SJCRH30 (cell line): ENCODE measurements around the gene GPR176. TPM values are rescaled to one million over a fixed set of nuclear protein-coding genes. Genes with fewer than 3 reads are reported as not detected.

Source experiments
- DNase-seq, 2 experiments: peaks; one replicate each; pipeline ENCODE4 v3.0.0-alpha.2; 2015 to 2020
- H3K27ac ChIP-seq: fragments of 250-450 bp; sonication (Bioruptor Pico); 2 replicates; pipeline ENCODE4 v1.5.1; 2020; ENCODE audit warnings: mild to moderate bottlenecking, moderate library complexity
- H3K27me3 ChIP-seq: fragments of 250-450 bp; sonication (Bioruptor Pico); 2 replicates; pipeline ENCODE4 v1.5.1; 2020; ENCODE audit warnings: mild to moderate bottlenecking, moderate library complexity
- H3K36me3 ChIP-seq: fragments of 250-450 bp; sonication (Bioruptor Pico); 2 replicates; pipeline ENCODE4 v1.5.1; 2020; ENCODE audit warnings: mild to moderate bottlenecking, moderate library complexity
- H3K4me1 ChIP-seq: fragments of 250-450 bp; sonication (Bioruptor Pico); 2 replicates; pipeline ENCODE4 v1.5.1; 2020; ENCODE audit warnings: mild to moderate bottlenecking, moderate library complexity
- H3K4me3 ChIP-seq: fragments of 250-450 bp; sonication (Bioruptor Pico); 2 replicates; pipeline ENCODE4 v1.5.1; 2020; ENCODE audit warnings: mild to moderate bottlenecking, moderate library complexity
- H3K9me3 ChIP-seq: fragments of 250-450 bp; sonication (Bioruptor Pico); replicated peaks from 2 replicates; pipeline ENCODE4 v1.5.1; 2020; ENCODE audit warnings: mild to moderate bottlenecking, moderate library complexity
- total RNA-seq: library from RNA; depleted of rRNA; stranded (reverse); fragments of >200 nt; shearing (Covaris generic); gene quantifications from 2 replicates; pipeline ENCODE4 v1.2.3, GENCODE V29; 2014; rRNA removed

GPR176 gene, protein sequence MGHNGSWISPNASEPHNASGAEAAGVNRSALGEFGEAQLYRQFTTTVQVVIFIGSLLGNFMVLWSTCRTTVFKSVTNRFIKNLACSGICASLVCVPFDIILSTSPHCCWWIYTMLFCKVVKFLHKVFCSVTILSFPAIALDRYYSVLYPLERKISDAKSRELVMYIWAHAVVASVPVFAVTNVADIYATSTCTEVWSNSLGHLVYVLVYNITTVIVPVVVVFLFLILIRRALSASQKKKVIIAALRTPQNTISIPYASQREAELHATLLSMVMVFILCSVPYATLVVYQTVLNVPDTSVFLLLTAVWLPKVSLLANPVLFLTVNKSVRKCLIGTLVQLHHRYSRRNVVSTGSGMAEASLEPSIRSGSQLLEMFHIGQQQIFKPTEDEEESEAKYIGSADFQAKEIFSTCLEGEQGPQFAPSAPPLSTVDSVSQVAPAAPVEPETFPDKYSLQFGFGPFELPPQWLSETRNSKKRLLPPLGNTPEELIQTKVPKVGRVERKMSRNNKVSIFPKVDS
- total RNA-seq: 14.8 and 16.1 TPM in 2 replicates

DNA sequence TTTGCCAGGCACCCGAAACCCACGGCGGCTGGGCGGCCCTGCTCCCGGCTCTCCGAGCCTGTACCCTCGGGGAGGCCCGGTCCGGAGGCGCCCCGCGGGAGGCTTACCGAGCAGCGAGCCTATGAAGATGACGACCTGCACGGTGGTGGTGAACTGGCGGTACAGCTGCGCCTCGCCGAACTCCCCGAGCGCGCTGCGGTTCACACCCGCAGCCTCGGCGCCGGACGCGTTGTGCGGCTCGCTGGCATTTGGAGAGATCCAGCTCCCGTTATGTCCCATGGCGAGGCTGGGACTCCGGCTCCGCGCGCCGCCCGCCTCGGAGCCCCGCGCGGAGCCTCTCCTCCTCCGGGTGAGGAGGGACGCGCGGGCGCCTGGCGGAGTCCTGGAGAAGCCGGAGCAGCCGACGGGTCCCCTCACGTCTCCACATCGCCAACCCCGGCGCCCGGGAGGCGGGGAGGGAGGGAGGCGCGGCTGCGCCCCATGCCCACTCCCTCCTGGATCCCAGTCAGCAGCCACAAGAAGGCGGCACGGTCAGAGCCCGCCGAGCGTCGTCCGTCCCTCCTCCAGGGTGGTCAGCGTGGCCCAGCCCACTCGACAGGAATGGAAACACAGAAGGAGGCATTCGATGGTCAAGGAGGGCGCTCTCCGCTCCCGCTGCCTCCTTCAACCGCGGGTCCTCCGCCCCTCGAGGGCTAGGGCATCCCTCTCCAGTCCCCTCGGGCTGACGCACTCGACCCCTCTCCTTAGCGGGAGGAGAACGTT, at the start of gene GPR176:
Gene GPR176 (minus strand): TSS at position 519 of the 762 bp plus-strand sequence. CDS start 240 bp downstream, at position 279.
- Histone ChIP-seq H3K27ac (peak within 1 kb of the TSS; percentile 85), H3K27me3 (no peaks in the 10 kb centered on the region), H3K9me3 (no peaks in the 10 kb centered on the region), H3K4me3 (peak within 1 kb of the TSS; percentile 63), H3K36me3 (no peaks in the 10 kb centered on the region), H3K4me1 (peaks cover 7% of the 10 kb centered on the region; the same call in 1 of the 2 replicates)
- DNase-seq: peak; percentile 62 to 70

DNA sequence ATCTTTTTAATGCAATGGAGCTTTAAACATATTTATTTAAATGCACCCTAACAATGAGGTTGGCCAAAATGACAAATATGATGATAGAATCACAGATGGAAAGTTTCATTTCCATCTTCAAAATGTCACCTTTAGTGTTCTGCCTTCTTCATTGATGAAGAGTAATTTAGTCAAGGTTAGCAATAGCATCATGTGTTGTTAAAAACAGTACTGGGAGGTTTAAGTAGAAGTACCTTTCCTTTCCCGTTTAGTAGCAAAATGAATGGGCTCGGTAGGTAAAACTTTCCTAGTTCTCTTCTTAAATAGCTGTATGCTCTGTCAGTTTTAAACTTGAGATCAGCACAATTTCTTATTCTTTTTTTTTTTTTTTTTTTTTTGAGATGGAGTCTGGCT, 48.9 kb upstream of the GPR176 start:
- Histone ChIP-seq H3K4me3 (no peak overlapping the region), H3K27me3 (no peaks in the 10 kb centered on the region), H3K36me3 (peaks cover 40% of the 10 kb centered on the region), H3K27ac (no peak overlapping the region), H3K9me3 (no peaks in the 10 kb centered on the region), H3K4me1 (no peaks in the 10 kb centered on the region)
- no peak for DNase-seq

DNA sequence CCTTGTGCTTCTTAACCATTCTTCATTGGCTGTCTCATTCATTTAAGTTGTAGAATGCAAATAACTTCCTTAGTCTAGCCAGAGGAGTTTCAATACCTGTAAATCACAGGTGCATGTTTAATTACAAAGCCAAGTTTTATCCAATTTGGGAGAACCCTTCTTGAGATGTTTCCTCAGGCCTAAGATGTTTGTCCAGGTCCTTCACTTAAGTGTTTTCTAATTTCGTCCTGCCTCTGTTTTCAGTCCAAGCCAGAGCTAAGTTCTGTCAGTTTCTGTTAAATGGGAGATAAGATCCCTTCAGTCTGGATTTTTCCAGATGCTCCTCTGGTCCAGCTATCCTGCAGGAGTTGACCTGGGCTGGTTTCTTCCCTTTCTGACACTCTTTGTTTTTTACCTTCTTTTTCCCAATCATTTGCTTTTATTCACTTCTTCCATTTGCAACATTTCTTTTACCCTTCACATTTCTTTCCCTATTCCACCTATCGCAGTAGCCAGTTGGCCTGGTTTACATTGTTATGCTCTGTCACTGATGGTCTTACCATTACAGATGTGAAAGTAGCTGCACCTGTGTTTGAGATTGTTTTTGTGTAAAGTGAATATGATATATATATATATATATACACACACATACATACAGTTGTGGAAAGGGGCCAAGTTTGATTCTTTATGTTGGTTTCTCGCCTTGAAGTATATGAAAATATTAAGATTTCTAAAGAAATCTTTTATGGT, 48.4 kb upstream of the GPR176 start:
- DNase-seq: no peak
- Histone ChIP-seq H3K9me3 (no peaks in the 10 kb centered on the region), H3K27me3 (no peaks in the 10 kb centered on the region), H3K36me3 (peaks cover 41% of the 10 kb centered on the region), H3K27ac (no peak overlapping the region), H3K4me3 (no peak overlapping the region), H3K4me1 (no peaks in the 10 kb centered on the region)

DNA sequence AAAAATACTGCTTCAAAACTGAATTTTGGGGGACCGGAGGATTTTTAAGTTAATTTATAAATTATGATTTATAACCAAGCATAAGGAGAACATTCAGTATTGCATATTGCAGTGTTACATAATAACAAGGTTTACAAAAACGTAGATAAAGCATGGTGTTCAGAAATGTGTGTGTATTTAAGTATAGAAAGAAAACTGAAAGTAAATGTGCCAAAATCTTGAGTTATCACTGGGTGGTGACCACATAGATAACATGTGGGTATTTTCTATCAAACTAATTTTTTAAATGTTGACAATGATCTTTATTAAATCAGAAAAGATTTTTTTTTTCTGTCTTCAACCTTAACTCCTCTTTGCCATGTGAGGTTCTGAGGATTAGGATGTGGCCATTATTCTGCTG, 46.5 kb upstream of the GPR176 start:
- H3K27ac ChIP-seq: no peak overlapping the region
- H3K36me3 ChIP-seq: peaks cover 42% of the 10 kb centered on the region
- no peaks in the 10 kb centered on the region for H3K27me3 ChIP-seq
- no peak for DNase-seq
- no peaks in the 10 kb centered on the region for H3K9me3 ChIP-seq
- no peak overlapping the region for H3K4me3 ChIP-seq
- no peaks in the 10 kb centered on the region for H3K4me1 ChIP-seq

DNA sequence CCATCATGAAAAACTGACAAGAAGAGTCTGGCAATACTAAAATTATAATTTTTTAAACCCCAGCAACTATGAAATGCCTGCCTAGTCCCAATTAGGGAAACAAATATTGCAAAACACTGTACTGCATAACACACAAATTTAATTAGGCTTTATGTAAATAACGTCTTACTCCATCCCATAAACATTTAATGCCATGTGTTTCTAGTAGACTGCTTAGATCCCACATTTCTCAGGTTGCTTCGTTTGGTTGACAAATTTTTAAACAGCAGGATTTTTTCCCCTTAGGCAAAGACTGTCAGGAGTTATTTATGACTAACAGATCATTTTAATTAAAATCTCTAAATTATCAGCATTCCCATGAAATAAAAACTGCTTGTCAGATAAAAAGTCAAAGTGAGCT, 43.7 kb upstream of the GPR176 start:
- DNase-seq: no peak
- Histone ChIP-seq H3K36me3 (peaks cover 43% of the 10 kb centered on the region), H3K27ac (no peak overlapping the region), H3K4me1 (no peaks in the 10 kb centered on the region), H3K27me3 (no peaks in the 10 kb centered on the region), H3K9me3 (no peaks in the 10 kb centered on the region), H3K4me3 (no peak overlapping the region)

DNA sequence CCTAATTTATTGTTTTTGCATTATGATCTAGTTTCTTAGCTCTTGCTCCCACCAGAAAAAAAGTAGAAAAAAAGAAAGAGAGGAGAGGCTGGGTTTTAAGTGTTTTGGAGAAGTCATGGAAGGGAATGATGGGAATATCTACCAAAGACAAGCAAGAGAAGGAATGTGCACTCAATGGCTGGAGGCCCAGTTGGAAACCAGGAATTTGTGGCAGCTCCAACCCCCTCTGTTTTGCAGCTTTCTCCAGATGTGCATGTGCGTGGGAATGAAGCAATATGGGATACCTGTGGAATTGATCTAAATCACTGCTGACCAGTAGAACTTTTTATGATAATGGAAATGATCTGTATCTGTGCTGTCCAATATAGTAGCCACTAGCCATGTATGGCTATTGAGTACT, 41.0 kb upstream of the GPR176 start:
- Histone ChIP-seq H3K36me3 (peaks cover 31% of the 10 kb centered on the region), H3K4me3 (no peak overlapping the region), H3K27ac (no peak overlapping the region), H3K27me3 (no peaks in the 10 kb centered on the region), H3K4me1 (no peaks in the 10 kb centered on the region), H3K9me3 (no peaks in the 10 kb centered on the region)
- DNase-seq: no peak

DNA sequence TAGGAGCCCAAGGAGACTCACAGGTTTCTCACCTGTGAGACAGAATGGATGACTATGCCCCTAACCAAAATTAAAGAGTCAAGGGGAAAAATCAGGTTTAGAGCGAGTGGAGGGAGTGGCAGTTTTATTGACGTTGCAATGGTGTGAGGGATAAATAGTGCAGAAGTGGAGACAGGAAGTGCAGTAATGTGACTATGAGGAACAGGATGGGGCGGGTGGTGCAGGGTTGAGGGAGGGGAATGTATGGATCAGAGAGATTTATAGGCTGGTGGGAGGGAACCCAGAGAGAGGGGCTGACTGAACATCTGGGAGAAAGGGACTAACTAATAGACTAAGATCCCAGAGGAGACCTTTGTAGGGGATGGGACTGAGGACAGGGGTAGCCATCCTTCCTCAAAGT, 40.3 kb upstream of the GPR176 start:
- Histone ChIP-seq H3K27me3 (no peaks in the 10 kb centered on the region), H3K4me3 (no peak overlapping the region), H3K9me3 (no peaks in the 10 kb centered on the region), H3K4me1 (no peaks in the 10 kb centered on the region), H3K36me3 (peaks cover 29% of the 10 kb centered on the region), H3K27ac (no peak overlapping the region)
- DNase-seq: no peak

DNA sequence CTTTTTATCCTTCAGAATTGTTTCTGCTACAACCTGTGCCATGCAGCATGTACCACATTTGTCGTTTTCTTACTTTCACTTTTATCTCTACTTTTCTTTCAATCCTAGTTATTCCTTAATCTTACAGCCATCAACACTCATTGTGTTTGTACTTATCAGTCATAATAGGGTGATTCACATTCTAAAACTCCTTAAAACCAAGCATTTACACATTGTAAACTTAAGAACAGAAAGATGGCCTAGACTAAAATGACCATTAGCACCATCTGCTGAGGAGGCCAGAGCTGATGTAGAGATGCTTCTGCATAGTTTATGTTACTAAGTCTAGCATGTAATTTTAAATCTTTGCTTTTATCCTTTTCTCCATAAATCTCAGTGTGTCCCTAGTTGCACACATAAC, 39.3 kb upstream of the GPR176 start:
- H3K4me3 ChIP-seq: no peak overlapping the region
- H3K27me3 ChIP-seq: no peaks in the 10 kb centered on the region
- H3K9me3 ChIP-seq: no peaks in the 10 kb centered on the region
- no peaks in the 10 kb centered on the region for H3K4me1 ChIP-seq
- no peak for DNase-seq
- no peak overlapping the region for H3K27ac ChIP-seq
- H3K36me3 ChIP-seq: peaks cover 32% of the 10 kb centered on the region

DNA sequence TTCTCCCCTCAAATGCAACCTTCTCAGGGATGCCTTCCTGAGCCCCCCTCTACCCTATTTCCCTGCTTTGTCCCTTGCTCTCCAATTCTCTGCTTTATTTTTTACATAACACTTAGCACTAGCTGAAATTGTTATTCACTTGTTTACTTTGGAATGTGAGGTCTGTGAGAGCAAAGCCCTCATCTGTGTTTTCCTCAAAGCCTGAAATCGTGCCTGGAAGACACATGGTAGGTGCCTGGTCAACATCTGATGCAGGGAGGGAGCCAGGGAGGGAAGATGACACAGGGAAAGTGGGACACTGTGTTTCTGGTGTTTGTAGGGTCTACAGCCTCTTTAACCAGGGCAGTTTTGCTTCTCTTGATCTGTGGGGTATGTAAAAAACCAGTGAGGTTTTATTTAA, 37.4 kb upstream of the GPR176 start:
- H3K4me3 ChIP-seq: no peak overlapping the region
- no peaks in the 10 kb centered on the region for H3K27me3 ChIP-seq
- H3K4me1 ChIP-seq: no peaks in the 10 kb centered on the region
- no peaks in the 10 kb centered on the region for H3K9me3 ChIP-seq
- DNase-seq: no peak
- no peak overlapping the region for H3K27ac ChIP-seq
- peaks cover 30% of the 10 kb centered on the region for H3K36me3 ChIP-seq

DNA sequence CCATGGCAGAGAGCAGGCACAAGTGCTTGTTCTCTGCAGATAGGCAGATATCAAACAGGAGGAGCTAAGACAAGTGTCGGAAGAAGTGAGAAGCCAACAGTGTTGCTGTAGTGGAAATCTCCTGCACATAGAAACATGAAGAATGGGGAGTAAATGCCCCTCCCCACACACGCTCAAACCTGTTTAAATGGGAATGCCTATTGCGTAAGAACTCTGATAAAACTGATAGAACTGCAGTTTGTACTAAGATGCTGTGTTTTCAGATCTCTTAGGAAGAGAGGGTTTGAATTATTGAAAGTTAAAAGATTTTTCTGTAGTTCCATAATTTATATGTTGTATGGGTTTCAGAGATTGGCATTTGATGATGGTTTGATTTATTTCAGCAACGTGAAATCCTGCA, 33.5 kb upstream of the GPR176 start:
- H3K27me3 ChIP-seq: no peaks in the 10 kb centered on the region
- no peak overlapping the region for H3K4me3 ChIP-seq
- H3K9me3 ChIP-seq: no peaks in the 10 kb centered on the region
- H3K4me1 ChIP-seq: no peaks in the 10 kb centered on the region
- no peak overlapping the region for H3K27ac ChIP-seq
- peaks cover 22% of the 10 kb centered on the region for H3K36me3 ChIP-seq
- DNase-seq: no peak

DNA sequence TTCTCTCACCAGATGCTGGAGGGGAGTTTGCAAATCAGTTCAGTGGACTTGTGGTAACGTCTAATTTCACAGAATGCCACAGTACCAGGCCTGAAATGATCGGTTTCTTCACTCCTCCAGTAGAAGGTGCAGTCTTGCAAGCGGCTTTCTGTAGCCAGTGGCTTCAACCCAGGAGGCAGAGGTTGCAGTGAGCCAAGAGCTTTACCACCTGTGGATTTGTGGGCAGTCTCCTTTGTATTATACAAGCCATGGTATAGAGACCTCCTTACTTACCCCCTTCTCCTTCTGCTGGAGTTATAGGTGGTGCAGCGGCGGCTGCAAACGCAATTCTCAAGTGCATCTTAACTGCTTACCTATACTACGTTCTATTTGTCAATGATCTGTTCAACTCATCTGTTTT, 31.5 kb upstream of the GPR176 start:
- Histone ChIP-seq H3K36me3 (peaks cover 16% of the 10 kb centered on the region), H3K27ac (no peak overlapping the region), H3K4me3 (no peak overlapping the region), H3K9me3 (no peaks in the 10 kb centered on the region), H3K4me1 (no peaks in the 10 kb centered on the region), H3K27me3 (no peaks in the 10 kb centered on the region)
- DNase-seq: no peak

DNA sequence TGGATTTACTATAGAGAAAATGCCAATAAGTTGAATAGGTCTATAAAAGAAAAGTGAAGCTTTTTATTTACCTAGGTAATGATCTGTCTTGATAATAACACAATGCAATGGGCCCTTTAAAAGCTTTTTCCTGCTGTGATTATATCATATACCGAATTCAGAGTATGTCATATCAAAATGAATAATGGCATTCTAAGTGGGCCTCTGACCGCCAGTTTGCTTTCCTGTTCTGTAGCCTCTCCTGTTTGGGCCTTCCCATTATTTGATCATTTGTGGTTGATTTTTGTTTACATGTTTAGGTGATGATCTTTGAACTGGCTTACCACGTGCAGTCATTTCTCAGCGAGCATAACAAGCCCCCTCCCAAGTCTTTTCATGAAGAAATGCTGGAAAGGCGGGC, 28.8 kb upstream of the GPR176 start:
- no peaks in the 10 kb centered on the region for H3K9me3 ChIP-seq
- no peaks in the 10 kb centered on the region for H3K27me3 ChIP-seq
- DNase-seq: no peak
- H3K36me3 ChIP-seq: peaks cover 27% of the 10 kb centered on the region
- H3K4me1 ChIP-seq: no peaks in the 10 kb centered on the region
- no peak overlapping the region for H3K4me3 ChIP-seq
- H3K27ac ChIP-seq: no peak overlapping the region

DNA sequence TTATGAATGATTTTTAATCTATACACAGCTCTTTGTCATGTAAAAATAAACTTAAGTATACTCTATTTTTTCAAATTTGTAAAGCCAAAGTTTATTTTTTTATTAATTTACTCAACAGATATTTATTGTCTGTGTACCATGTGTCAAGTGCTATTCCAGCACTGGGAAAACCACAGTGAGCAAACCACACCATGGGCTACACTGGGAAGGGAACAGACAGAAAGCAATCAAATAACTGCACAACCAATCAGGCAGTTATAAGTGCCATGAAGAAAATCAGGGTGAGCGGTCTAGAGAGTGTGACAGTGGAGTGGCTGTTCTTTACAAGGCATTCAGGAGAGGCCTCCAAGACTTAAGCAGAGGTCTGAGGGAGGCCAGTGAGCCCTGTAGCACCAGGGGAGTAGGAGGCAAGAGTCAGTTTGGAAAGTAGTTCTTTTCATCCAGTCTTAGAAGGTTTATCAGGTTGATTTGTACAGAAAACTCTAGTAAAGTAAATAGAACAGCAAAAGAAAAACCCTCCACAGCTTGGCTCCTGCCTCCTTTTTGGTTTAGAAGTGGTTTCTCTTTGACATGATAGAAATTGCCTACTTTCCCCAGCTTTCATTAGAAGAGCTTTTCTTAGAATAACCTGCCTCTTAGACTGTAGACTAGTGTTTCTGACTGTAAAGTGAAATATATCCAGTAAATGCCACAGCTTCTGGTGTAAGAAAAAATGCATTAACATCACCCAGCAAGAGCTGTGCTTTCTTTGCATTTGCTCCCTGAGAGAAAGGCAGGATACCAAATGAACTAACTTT, 27.5 kb upstream of the GPR176 start:
- Histone ChIP-seq H3K27me3 (no peaks in the 10 kb centered on the region), H3K27ac (no peak overlapping the region), H3K4me3 (no peak overlapping the region), H3K4me1 (no peaks in the 10 kb centered on the region), H3K36me3 (peaks cover 28% of the 10 kb centered on the region), H3K9me3 (no peaks in the 10 kb centered on the region)
- DNase-seq: no peak

DNA sequence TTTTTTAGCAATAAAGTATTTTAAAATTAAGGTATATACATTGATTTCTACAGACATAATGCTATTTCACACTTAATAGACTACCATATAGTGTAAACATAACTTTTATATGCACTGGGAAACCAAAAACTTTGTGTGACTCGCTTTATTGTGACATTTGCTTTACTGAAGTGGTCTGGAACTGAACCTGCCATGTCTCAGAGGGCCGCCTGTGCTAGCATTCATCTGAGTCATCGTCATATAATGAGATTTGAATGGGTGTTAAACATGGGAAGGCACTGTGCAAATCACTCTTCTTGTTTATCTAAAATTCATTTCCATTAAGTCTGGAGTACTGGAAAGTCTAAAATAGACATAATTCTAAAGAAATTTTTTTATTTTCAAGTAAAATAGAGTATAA, 26.8 kb upstream of the GPR176 start:
- no peak for DNase-seq

More for the DNA sequence above, 26.8 kb upstream of the GPR176 start:
- Histone ChIP-seq H3K27me3 (no peaks in the 10 kb centered on the region), H3K27ac (no peak overlapping the region), H3K36me3 (peaks cover 28% of the 10 kb centered on the region), H3K4me3 (no peak overlapping the region), H3K4me1 (no peaks in the 10 kb centered on the region), H3K9me3 (no peaks in the 10 kb centered on the region)
